Sigmoid colon (tissue), 7 donors: Measurements from ENCODE around the gene SEC61G. TPM values are rescaled to one million over a fixed set of nuclear protein-coding genes. Genes with fewer than 3 reads are reported as not detected.

Source experiments
- DNase-seq: peaks from one replicate; pipeline ENCODE4 v3.0.0-alpha.2; 2019
- H3K27ac ChIP-seq, 4 donors: fragments of 200-600 bp; sonication (generic); one replicate each; pipeline ENCODE4 v1.5.1; 2016 to 2019; ENCODE audit warnings: mild to moderate bottlenecking in 1 of 4
- H3K27me3 ChIP-seq, 3 donors: fragments of 200-600 bp; sonication (generic); one replicate each; pipeline ENCODE4 v1.5.1; 2019; ENCODE audit warnings: mild to moderate bottlenecking in 1 of 3
- H3K36me3 ChIP-seq, 4 donors: fragments of 200-600 bp; sonication (generic); one replicate each; pipeline ENCODE4 v1.5.1; 2016 to 2019
- H3K4me1 ChIP-seq, 4 donors: fragments of 200-600 bp; sonication (generic); one replicate each; pipeline ENCODE4 v1.5.1; 2017 to 2019
- H3K4me3 ChIP-seq, 4 donors: fragments of 200-600 bp; sonication (generic); one replicate each; pipeline ENCODE4 v1.5.1; 2017 to 2019; ENCODE audit warnings: mild to moderate bottlenecking in 2 of 4, moderate library complexity in 1 of 4
- H3K9me3 ChIP-seq, 4 donors: fragments of 200-600 bp in 3 of 4; sonication (generic) in 3 of 4; one replicate each; pipeline versions ENCODE4 v1.5.1 to v1.6.1; 2013 to 2019
- CTCF ChIP-seq, 4 experiments: fragments of 450-650 bp in 3 of 4; fragments of 200-600 bp in 1 of 4; IDR thresholded peaks; one replicate each; pipeline ENCODE4 v1.5.1; 2016 to 2019; ENCODE audit warnings: antibody characterized with exemption in 4 of 4, mild to moderate bottlenecking in 3 of 4, moderate library complexity in 2 of 4
- EP300 ChIP-seq, 4 donors: sonication (generic); formaldehyde crosslinking; IDR thresholded peaks; one replicate each; pipeline ENCODE4 v1.6.1; 2017; ENCODE audit warnings: antibody characterized with exemption in 4 of 4
- POLR2A ChIP-seq, 2 donors: fragments of 450-650 bp; IDR thresholded peaks; one replicate each; pipeline ENCODE4 v1.6.1; 2016; ENCODE audit warnings: antibody characterized with exemption in 2 of 2, mild to moderate bottlenecking in 2 of 2, moderate library complexity in 2 of 2
- POLR2AphosphoS5 ChIP-seq, 4 donors: sonication (generic); formaldehyde crosslinking; IDR thresholded peaks; one replicate each; pipeline ENCODE4 v1.6.1; 2017; ENCODE audit warnings: antibody characterized with exemption in 4 of 4
- WGBS, 2 donors: extraction: QIAGEN DNeasy Blood & Tissue Kit; methylation state at CpG; one replicate each; pipeline ENCODE4 v1.1.7; 2013; 5-methylcytosine and 5-hydroxymethylcytosine counted together
- intact Hi-C: fragments of 100-400 bp; cut with DNase I; formaldehyde crosslinking; loops from one replicate; pipeline ENCODE4 v1.15.1; 2023
- polyA plus RNA-seq, 3 donors: library from polyadenylated mRNA; stranded (reverse); fragments of 200-250 nt; gene quantifications; one replicate each; pipeline ENCODE4 v1.2.3, GENCODE V29; 2013
- total RNA-seq, 4 donors: library from RNA; depleted of rRNA; stranded (reverse); fragments of >200 nt; gene quantifications; one replicate each; pipeline ENCODE4 v1.1.0, GENCODE V29; 2016
- donor health status: healthy with polysubstance abuse.
- donor health status: Bipolar disorder and iron deficiency.
- donor health status: healthy.

Gene SEC61G
- total and polyA plus RNA-seq, 7 donors: 231 to 771 (median 451) TPM

- Histone ChIP-seq H3K4me3 (no peak overlapping the region), H3K36me3 (no peaks in the 10 kb centered on the region), H3K27ac (no peak overlapping the region), H3K4me1 (no peaks in the 10 kb centered on the region), H3K9me3 (no peaks in the 10 kb centered on the region), H3K27me3 (no peaks in the 10 kb centered on the region)
- no peak for DNase-seq
- intact Hi-C loops: no loop called here
- TF ChIP-seq CTCF (IDR thresholded peaks at IDR 0.05): no peak
- TF ChIP-seq POLR2A (IDR thresholded peaks at IDR 0.05): no peak
- TF ChIP-seq POLR2AphosphoS5 (IDR thresholded peaks at IDR 0.05): no peak
- no peak for TF ChIP-seq EP300 (IDR thresholded peaks at IDR 0.05)
- WGBS, 2 donors: 67 to 70% methylated on average over 8 of the region's 8 CpGs
These were observed 22.3 kb upstream of the SEC61G start for GRCh38 chr7:54781134-54781920.

- intact Hi-C loops: no loop called here
These were observed 21.5 kb upstream of the SEC61G start for GRCh38 chr7:54780490-54780889.

GRCh38 chr7:54778696-54779540, 19.9 kb upstream of the SEC61G start:
- H3K27ac ChIP-seq: no peak overlapping the region
- intact Hi-C loops: loop anchor here (10.0 kb wide), 2 partner anchors 236 to 636 kb away; partner anchors contain the start of gene EGFR
- no peaks in the 10 kb centered on the region for H3K36me3 ChIP-seq
- H3K4me3 ChIP-seq: no peak overlapping the region
- DNase-seq: no peak
- H3K4me1 ChIP-seq: peaks cover 0 to 4% (median 2%) of the 10 kb centered on the region in 4 donors
- 81 to 86% methylated on average over 7 of the region's 7 CpGs for whole genome bisulfite sequencing, 2 donors
- no peaks in the 10 kb centered on the region for H3K27me3 ChIP-seq
- no peaks in the 10 kb centered on the region for H3K9me3 ChIP-seq
- TF ChIP-seq POLR2A (IDR thresholded peaks at IDR 0.05): no peak
- TF ChIP-seq POLR2AphosphoS5 (IDR thresholded peaks at IDR 0.05): no peak
- TF ChIP-seq EP300 (IDR thresholded peaks at IDR 0.05): no peak
- no peak for TF ChIP-seq CTCF (IDR thresholded peaks at IDR 0.05)

More at GRCh38 chr7:54780490-54780889, 21.5 kb upstream of the SEC61G start:
- H3K27me3 ChIP-seq: no peaks in the 10 kb centered on the region
- TF ChIP-seq POLR2A (IDR thresholded peaks at IDR 0.05) (no peak), EP300 (IDR thresholded peaks at IDR 0.05) (no peak), CTCF (IDR thresholded peaks at IDR 0.05) (no peak), POLR2AphosphoS5 (IDR thresholded peaks at IDR 0.05) (no peak)
- no peak overlapping the region for H3K4me3 ChIP-seq
- no peaks in the 10 kb centered on the region for H3K4me1 ChIP-seq
- DNase-seq: no peak
- no peak overlapping the region for H3K27ac ChIP-seq
- no peaks in the 10 kb centered on the region for H3K36me3 ChIP-seq
- H3K9me3 ChIP-seq: no peaks in the 10 kb centered on the region
- 44 to 76% methylated on average over 5 of the region's 5 CpGs for WGBS, 2 donors

GRCh38 chr7:54778166-54778565, 19.2 kb upstream of the SEC61G start:
- WGBS, 2 donors: 78 to 90% methylated on average over 9 of the region's 9 CpGs
- Histone ChIP-seq H3K9me3 (no peaks in the 10 kb centered on the region), H3K36me3 (no peaks in the 10 kb centered on the region), H3K4me3 (no peak overlapping the region), H3K4me1 (peaks cover 0 to 8% (median 3%) of the 10 kb centered on the region in 4 donors), H3K27ac (no peak overlapping the region), H3K27me3 (no peaks in the 10 kb centered on the region)
- no peak for DNase-seq
- intact Hi-C loops: loop anchor here (10.0 kb wide), 2 partner anchors 237 to 637 kb away; partner anchors contain the start of gene EGFR
- no peak for TF ChIP-seq CTCF (IDR thresholded peaks at IDR 0.05)
- no peak for TF ChIP-seq POLR2AphosphoS5 (IDR thresholded peaks at IDR 0.05)
- no peak for TF ChIP-seq POLR2A (IDR thresholded peaks at IDR 0.05)
- no peak for TF ChIP-seq EP300 (IDR thresholded peaks at IDR 0.05)
